ENCODE data around the gene GRK1.

Gene GRK1

GRCh38 chr13:113644800-113645199, 22.2 kb upstream of the GRK1 start:
- TF ChIP-seq, protein P1, sequence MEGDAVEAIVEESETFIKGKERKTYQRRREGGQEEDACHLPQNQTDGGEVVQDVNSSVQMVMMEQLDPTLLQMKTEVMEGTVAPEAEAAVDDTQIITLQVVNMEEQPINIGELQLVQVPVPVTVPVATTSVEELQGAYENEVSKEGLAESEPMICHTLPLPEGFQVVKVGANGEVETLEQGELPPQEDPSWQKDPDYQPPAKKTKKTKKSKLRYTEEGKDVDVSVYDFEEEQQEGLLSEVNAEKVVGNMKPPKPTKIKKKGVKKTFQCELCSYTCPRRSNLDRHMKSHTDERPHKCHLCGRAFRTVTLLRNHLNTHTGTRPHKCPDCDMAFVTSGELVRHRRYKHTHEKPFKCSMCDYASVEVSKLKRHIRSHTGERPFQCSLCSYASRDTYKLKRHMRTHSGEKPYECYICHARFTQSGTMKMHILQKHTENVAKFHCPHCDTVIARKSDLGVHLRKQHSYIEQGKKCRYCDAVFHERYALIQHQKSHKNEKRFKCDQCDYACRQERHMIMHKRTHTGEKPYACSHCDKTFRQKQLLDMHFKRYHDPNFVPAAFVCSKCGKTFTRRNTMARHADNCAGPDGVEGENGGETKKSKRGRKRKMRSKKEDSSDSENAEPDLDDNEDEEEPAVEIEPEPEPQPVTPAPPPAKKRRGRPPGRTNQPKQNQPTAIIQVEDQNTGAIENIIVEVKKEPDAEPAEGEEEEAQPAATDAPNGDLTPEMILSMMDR (IDR thresholded peaks at IDR 0.05; ENCODE audit: extremely low read depth, insufficient read depth, missing control alignments): no peak
- in situ Hi-C loops (cut with MboI; ENCODE audit: low pct_unique_long_range_greater_than_20kb, low sequenced_read_pairs, unreplicated experiment): no loop called here
- DNase-seq (ENCODE audit: low spot score): no peak

- no peak for DNase-seq (ENCODE audit: low spot score)
- TF ChIP-seq, protein P1 (IDR thresholded peaks at IDR 0.05; ENCODE audit: extremely low read depth, insufficient read depth, missing control alignments): no peak
- in situ Hi-C loops (cut with MboI; ENCODE audit: low pct_unique_long_range_greater_than_20kb, low sequenced_read_pairs, unreplicated experiment): no loop called here
These were observed 21.7 kb upstream of the GRK1 start for GRCh38 chr13:113645329-113645728.

DNA sequence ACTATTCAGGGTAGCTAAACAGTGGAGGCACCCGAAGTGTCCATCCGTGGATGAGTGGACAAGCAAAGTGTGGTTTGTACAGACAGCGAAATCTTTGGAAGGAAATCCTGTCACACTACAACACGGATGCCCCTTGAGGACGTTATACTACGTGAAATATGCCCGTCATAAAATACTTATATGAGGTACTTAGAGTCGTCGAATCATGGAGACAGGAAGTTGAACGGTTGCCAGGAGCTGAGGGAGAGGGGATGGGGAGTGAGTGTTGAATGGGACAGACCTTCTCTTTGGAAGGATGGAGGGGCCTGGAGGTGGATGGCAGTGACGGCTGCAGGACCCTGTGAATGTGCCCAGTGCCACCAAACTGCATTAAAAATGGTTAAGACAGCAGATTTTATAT, 20.6 kb upstream of the GRK1 start:
- DNase-seq (ENCODE audit: low spot score): no peak
- in situ Hi-C loops (cut with MboI; ENCODE audit: low pct_unique_long_range_greater_than_20kb, low sequenced_read_pairs, unreplicated experiment): no loop called here
- TF ChIP-seq, protein P1 (IDR thresholded peaks at IDR 0.05; ENCODE audit: extremely low read depth, insufficient read depth, missing control alignments): no peak

DNA sequence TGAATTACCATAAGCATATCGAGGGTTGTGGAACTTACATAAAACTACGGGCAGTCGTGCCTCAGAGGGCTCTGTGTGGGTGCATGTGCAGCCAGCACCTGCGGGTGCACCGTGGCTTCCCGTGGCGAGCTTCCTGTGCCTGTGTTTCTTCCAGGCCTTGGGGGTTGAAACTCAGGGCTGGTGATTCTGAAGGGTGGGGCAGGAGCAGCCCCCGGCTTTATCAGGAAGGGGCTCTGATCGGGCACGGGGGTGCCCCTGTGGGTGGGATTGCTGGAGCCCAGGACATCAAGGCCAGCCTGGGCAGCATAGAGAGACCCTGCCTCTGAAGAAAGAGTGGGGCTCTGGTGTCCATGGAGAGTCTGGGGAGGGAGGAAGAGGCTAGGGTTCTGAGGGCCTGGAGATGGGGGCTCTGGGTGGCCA, 20.1 kb upstream of the GRK1 start:
- no peak for DNase-seq (ENCODE audit: low spot score)
- in situ Hi-C loops (cut with MboI; ENCODE audit: low pct_unique_long_range_greater_than_20kb, low sequenced_read_pairs, unreplicated experiment): no loop called here
- TF ChIP-seq, protein P1 (IDR thresholded peaks at IDR 0.05; ENCODE audit: extremely low read depth, insufficient read depth, missing control alignments): no peak

GRCh38 chr13:113647351-113648215, 19.4 kb upstream of the GRK1 start:
- TF ChIP-seq, protein P1 (IDR thresholded peaks at IDR 0.05; ENCODE audit: extremely low read depth, insufficient read depth, missing control alignments): no peak
- no peak for DNase-seq (ENCODE audit: low spot score)
- in situ Hi-C loops (cut with MboI; ENCODE audit: low pct_unique_long_range_greater_than_20kb, low sequenced_read_pairs, unreplicated experiment): no loop called here

DNA sequence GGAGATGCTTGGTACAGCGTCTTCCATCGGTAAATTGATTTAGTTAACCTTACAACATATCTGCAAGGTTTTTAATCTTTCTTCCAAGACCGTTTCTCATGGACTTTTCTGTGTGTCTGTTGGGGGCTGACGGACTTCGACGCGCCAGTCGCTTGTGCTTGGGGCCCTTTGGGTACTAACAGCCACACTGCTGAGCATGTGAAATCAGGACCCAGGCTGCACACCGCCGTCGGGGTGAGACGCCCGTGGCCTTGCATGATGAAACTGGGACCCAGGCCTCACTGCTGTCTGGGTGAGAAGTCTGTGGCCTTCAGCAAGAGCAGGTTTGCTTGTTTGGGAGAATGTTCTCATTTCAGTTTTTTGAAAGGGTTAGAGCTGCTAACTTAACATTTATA, 18.8 kb upstream of the GRK1 start:
- TF ChIP-seq, protein P1 (IDR thresholded peaks at IDR 0.05; ENCODE audit: extremely low read depth, insufficient read depth, missing control alignments): no peak
- in situ Hi-C loops (cut with MboI; ENCODE audit: low pct_unique_long_range_greater_than_20kb, low sequenced_read_pairs, unreplicated experiment): no loop called here
- DNase-seq (ENCODE audit: low spot score): no peak
